HL-60 (cell line): Measurements from ENCODE around the gene DLK1.

ENCODE experiments used
- DNase-seq, 2 experiments: peaks; one replicate each; pipeline ENCODE4 v3.0.0-alpha.2; 2010 to 2020; ENCODE audit warnings: low read depth in 1 of 2, low spot score in 1 of 2
- H3K27ac ChIP-seq: fragments of 250-450 bp; sonication (Bioruptor Pico); replicated peaks from 2 replicates; pipeline ENCODE4 v1.5.1; 2020; ENCODE audit warnings: mild to moderate bottlenecking, moderate library complexity
- H3K27me3 ChIP-seq: fragments of 250-450 bp; sonication (Bioruptor Pico); 2 replicates; pipeline ENCODE4 v1.5.1; 2021; ENCODE audit warnings: mild to moderate bottlenecking, moderate library complexity; ENCODE audit not compliant: insufficient read depth, poor library complexity, severe bottlenecking
- H3K4me3 ChIP-seq: replicated peaks from 2 replicates; pipeline ENCODE4 v1.5.1; 2011; ENCODE audit warnings: mild to moderate bottlenecking, control low read depth, low read length; ENCODE audit not compliant: insufficient read depth
- GABPA ChIP-seq: IDR thresholded peaks from 2 replicates; pipeline ENCODE4 v1.6.1; 2012; ENCODE audit warnings: low read depth
- POLR2AphosphoS5 ChIP-seq: IDR thresholded peaks from 2 replicates; pipeline ENCODE4 v1.6.1; 2012; ENCODE audit warnings: low read depth
- SPI1 ChIP-seq: IDR thresholded peaks from 2 replicates; pipeline ENCODE4 v1.6.1; 2012; ENCODE audit warnings: low read depth, mild to moderate bottlenecking, borderline replicate concordance
- TF ChIP-seq, protein P1 (sequence below): IDR thresholded peaks from 2 replicates; pipeline ENCODE4 v1.6.1; 2012; ENCODE audit warnings: low read depth; ENCODE audit not compliant: insufficient replicate concordance
- TF ChIP-seq, protein P2 (sequence below): IDR thresholded peaks from one replicate; pipeline ENCODE4 v1.5.1; 2011; ENCODE audit warnings: low read length, control low read depth, inconsistent platforms; ENCODE audit not compliant: insufficient read depth

DLK1 gene

GRCh38 chr14:100780246-100780645 lies 53.6 kb downstream of the DLK1 start:
- Histone ChIP-seq H3K27me3 (no peaks in the 10 kb centered on the region), H3K4me3 (no peak overlapping the region), H3K27ac (no peak overlapping the region)
- TF ChIP-seq, protein P1, sequence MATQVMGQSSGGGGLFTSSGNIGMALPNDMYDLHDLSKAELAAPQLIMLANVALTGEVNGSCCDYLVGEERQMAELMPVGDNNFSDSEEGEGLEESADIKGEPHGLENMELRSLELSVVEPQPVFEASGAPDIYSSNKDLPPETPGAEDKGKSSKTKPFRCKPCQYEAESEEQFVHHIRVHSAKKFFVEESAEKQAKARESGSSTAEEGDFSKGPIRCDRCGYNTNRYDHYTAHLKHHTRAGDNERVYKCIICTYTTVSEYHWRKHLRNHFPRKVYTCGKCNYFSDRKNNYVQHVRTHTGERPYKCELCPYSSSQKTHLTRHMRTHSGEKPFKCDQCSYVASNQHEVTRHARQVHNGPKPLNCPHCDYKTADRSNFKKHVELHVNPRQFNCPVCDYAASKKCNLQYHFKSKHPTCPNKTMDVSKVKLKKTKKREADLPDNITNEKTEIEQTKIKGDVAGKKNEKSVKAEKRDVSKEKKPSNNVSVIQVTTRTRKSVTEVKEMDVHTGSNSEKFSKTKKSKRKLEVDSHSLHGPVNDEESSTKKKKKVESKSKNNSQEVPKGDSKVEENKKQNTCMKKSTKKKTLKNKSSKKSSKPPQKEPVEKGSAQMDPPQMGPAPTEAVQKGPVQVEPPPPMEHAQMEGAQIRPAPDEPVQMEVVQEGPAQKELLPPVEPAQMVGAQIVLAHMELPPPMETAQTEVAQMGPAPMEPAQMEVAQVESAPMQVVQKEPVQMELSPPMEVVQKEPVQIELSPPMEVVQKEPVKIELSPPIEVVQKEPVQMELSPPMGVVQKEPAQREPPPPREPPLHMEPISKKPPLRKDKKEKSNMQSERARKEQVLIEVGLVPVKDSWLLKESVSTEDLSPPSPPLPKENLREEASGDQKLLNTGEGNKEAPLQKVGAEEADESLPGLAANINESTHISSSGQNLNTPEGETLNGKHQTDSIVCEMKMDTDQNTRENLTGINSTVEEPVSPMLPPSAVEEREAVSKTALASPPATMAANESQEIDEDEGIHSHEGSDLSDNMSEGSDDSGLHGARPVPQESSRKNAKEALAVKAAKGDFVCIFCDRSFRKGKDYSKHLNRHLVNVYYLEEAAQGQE, result no peak
- no peak for TF ChIP-seq POLR2AphosphoS5
- no peak for TF ChIP-seq GABPA
- TF ChIP-seq, protein P2, sequence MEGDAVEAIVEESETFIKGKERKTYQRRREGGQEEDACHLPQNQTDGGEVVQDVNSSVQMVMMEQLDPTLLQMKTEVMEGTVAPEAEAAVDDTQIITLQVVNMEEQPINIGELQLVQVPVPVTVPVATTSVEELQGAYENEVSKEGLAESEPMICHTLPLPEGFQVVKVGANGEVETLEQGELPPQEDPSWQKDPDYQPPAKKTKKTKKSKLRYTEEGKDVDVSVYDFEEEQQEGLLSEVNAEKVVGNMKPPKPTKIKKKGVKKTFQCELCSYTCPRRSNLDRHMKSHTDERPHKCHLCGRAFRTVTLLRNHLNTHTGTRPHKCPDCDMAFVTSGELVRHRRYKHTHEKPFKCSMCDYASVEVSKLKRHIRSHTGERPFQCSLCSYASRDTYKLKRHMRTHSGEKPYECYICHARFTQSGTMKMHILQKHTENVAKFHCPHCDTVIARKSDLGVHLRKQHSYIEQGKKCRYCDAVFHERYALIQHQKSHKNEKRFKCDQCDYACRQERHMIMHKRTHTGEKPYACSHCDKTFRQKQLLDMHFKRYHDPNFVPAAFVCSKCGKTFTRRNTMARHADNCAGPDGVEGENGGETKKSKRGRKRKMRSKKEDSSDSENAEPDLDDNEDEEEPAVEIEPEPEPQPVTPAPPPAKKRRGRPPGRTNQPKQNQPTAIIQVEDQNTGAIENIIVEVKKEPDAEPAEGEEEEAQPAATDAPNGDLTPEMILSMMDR, result no peak
- no peak for TF ChIP-seq SPI1
- no peak for DNase-seq

- H3K27ac ChIP-seq, result no peak overlapping the region
- H3K27me3 ChIP-seq, result no peaks in the 10 kb centered on the region
- TF ChIP-seq SPI1 (no peak), POLR2AphosphoS5 (no peak), GABPA (no peak)
- TF ChIP-seq, protein P2, result no peak
- TF ChIP-seq, protein P1, result no peak
- no peak for DNase-seq
- H3K4me3 ChIP-seq, result no peak overlapping the region
Observed at GRCh38 chr14:100780646-100781355, 54.1 kb downstream of the DLK1 start.

DNA sequence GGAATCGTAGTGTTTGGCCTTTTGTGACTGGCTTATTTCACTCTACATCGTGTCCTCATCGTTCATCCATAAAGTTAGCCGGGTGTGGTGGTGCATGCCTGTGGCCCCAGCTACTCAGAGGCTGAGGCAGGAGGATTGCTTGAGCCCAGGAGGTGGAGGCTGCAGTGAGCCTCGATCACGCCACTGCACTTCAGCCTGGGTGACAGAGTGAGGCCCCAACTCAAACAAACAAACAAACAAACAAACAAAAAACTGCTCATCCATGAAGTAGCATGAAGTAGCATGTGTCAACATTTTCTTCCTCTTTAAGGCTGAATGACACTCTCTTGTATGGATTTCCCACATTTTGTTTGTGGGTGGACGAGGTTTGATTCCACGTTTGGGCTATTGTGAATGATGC lies 55.3 kb downstream of the DLK1 start:
- TF ChIP-seq, protein P2, result no peak
- TF ChIP-seq, protein P1, result no peak
- no peak for TF ChIP-seq SPI1
- TF ChIP-seq GABPA, result no peak
- TF ChIP-seq POLR2AphosphoS5, result no peak
- no peak for DNase-seq
- H3K27me3 ChIP-seq, result no peaks in the 10 kb centered on the region
- H3K27ac ChIP-seq, result no peak overlapping the region
- no peak overlapping the region for H3K4me3 ChIP-seq
